ENCODE data around the gene NFIC. TPM values are rescaled to one million over a fixed set of nuclear protein-coding genes. Genes with fewer than 3 reads are reported as not detected.

Gene NFIC
- total RNA-seq, 1 experiment from 2014 or later, result 8.0 TPM

DNA sequence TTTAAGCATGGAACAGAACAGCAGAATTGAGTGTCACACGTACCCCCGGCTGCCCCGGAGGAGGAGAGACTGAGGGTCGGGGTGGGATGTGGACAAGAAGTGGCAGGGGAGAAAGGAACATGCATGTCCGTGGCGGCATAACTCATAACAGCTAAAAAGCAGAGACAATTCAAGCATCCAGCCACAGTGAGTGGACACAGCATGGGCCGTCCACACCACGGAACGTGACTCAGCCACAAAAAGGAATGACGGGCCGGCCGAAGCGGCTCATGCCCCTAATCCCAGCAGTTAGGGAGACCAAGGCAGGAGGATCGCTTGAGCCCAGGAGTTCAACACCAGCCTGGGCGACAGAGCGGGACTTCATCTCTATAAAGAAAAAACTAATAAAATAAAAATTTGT lies 126.5 kb downstream of the NFIC start:
- Histone ChIP-seq H3K4ac (ENCODE audit: low read depth, low read length) (no peak overlapping the region), H3K27ac (ENCODE audit: insufficient read length, low read depth, low read length) (no peak overlapping the region), H2BK5ac (ENCODE audit: insufficient read length, low read length) (no peak overlapping the region), H2BK12ac (ENCODE audit: insufficient read length, low read depth, low read length) (no peak overlapping the region), H3K27me3 (ENCODE audit: insufficient read depth, low read length) (no peaks in the 10 kb centered on the region), H3K4me2 (ENCODE audit: insufficient read depth, insufficient read length, low read length) (no peak overlapping the region), H2BK120ac (ENCODE audit: low read depth, low read length, poor library complexity, severe bottlenecking) (no peak overlapping the region), H3T11ph (ENCODE audit: low read length) (no peak overlapping the region), H4K91ac (ENCODE audit: insufficient read length, low read depth, low read length) (no peak overlapping the region), H3K79me2 (ENCODE audit: insufficient read depth, low read length) (peaks cover 2% of the 10 kb centered on the region), H2AK5ac (ENCODE audit: insufficient read length, low read length) (no peak overlapping the region), H3K9ac (ENCODE audit: extremely low read depth, insufficient read length, low read length) (no peak overlapping the region), H3K14ac (ENCODE audit: insufficient read depth, low read length) (no peak overlapping the region), H4K5ac (ENCODE audit: insufficient read length, low read depth, low read length) (no peak overlapping the region), H4K20me1 (ENCODE audit: control insufficient read depth, insufficient read depth, insufficient read length) (no peaks in the 10 kb centered on the region), H2BK20ac (ENCODE audit: low read depth, low read length, poor library complexity, severe bottlenecking) (no peak overlapping the region), H3K79me1 (ENCODE audit: insufficient read depth, low read depth, low read length, poor library complexity, severe bottlenecking) (no peaks in the 10 kb centered on the region), H3K18ac (ENCODE audit: insufficient read length, low read depth, low read length) (no peak overlapping the region), H3K9me3 (ENCODE audit: control insufficient read depth, low read depth, low read length) (no peaks in the 10 kb centered on the region), H2BK15ac (ENCODE audit: low read depth, low read length) (no peak overlapping the region), H3K23ac (ENCODE audit: insufficient read length, low read depth, low read length) (no peak overlapping the region), H3K56ac (ENCODE audit: insufficient read length, low read depth, low read length) (no peak overlapping the region), H3K4me1 (ENCODE audit: insufficient read depth, low read length) (no peaks in the 10 kb centered on the region), H2AFZ (ENCODE audit: low read length) (no peak overlapping the region), H4K8ac (replicated peaks; ENCODE audit: insufficient read length, low read depth, low read length) (no peak overlapping the region), H3K23me2 (ENCODE audit: insufficient read length, low read depth, low read length, poor library complexity, severe bottlenecking) (no peaks in the 10 kb centered on the region)
- H3K4me3 Mint-ChIP-seq, result peak overlapping the region in 1 of 2 experiments; percentile 41; a peak in 2 of 5 replicates
- TF ChIP-seq, protein P1, sequence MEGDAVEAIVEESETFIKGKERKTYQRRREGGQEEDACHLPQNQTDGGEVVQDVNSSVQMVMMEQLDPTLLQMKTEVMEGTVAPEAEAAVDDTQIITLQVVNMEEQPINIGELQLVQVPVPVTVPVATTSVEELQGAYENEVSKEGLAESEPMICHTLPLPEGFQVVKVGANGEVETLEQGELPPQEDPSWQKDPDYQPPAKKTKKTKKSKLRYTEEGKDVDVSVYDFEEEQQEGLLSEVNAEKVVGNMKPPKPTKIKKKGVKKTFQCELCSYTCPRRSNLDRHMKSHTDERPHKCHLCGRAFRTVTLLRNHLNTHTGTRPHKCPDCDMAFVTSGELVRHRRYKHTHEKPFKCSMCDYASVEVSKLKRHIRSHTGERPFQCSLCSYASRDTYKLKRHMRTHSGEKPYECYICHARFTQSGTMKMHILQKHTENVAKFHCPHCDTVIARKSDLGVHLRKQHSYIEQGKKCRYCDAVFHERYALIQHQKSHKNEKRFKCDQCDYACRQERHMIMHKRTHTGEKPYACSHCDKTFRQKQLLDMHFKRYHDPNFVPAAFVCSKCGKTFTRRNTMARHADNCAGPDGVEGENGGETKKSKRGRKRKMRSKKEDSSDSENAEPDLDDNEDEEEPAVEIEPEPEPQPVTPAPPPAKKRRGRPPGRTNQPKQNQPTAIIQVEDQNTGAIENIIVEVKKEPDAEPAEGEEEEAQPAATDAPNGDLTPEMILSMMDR (conservative IDR thresholded peaks at IDR 0.05), result no peak
- peaks cover 20 to 47% (median 39%) of the 10 kb centered on the region in 3 experiments; a peak in 6 of 7 replicates for H3K36me3 Mint-ChIP-seq (ENCODE audit: insufficient read depth in 1 of 3, low read depth in 3 of 3)
- H3K27me3 Mint-ChIP-seq (ENCODE audit: low read depth), result no peaks in the 10 kb centered on the region
- no CpG with 5 or more reads among the region's 16 CpGs for WGBS (ENCODE audit: extremely low coverage, insufficient read length, low lambda C conversion rate)
- no peaks in the 10 kb centered on the region; a peak in 1 of 5 replicates for H3K9me3 Mint-ChIP-seq
- H3K4me1 Mint-ChIP-seq, result no peaks in the 10 kb centered on the region
- H3K27ac Mint-ChIP-seq, result peak overlapping the region in 1 of 3 experiments; percentile 77; a peak in 2 of 7 replicates
- DNase-seq, result no peak
